ENCODE data around the gene ABHD2.
A peak's percentile ranks its signal among the peaks of the same experiment; 100 is the strongest.
"Not testable (repeated sequence)": the region's sequence is repeated elsewhere in the genome, so short reads cannot be mapped to it uniquely, and the experiment has no call there.

ABHD2 gene

DNA sequence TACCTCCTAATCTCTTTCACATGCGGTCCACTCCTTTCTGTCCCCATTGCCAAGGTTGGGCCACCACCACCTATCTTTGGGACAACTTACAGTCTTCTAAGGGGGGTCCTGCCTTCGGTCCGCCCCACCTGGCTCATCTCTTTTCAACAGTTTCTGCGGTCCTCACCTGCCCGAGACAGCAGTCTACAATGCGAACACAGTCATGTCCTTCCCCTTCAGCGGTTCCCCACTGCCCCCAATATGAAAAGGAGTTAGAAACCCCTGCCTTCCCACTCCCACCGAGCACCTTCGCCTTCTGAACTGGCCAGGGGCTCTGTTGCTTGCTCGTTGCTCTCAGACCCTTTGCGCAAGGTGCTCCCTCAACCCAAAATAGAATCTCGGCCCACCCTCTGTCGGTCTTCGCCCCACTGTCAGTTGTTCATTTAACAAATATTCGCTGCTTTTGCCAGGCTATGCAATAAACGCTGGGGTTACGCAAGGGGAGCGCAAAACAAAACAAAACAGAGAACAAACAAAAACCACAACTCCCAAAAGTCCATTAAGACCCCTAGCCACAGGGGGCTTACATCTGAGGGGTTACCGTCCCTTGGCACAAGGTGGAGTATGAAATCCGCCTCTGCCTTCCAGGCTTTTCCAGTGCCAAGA, 154.9 kb downstream of the ABHD2 start:
- DNase-seq, result no peak

DNA sequence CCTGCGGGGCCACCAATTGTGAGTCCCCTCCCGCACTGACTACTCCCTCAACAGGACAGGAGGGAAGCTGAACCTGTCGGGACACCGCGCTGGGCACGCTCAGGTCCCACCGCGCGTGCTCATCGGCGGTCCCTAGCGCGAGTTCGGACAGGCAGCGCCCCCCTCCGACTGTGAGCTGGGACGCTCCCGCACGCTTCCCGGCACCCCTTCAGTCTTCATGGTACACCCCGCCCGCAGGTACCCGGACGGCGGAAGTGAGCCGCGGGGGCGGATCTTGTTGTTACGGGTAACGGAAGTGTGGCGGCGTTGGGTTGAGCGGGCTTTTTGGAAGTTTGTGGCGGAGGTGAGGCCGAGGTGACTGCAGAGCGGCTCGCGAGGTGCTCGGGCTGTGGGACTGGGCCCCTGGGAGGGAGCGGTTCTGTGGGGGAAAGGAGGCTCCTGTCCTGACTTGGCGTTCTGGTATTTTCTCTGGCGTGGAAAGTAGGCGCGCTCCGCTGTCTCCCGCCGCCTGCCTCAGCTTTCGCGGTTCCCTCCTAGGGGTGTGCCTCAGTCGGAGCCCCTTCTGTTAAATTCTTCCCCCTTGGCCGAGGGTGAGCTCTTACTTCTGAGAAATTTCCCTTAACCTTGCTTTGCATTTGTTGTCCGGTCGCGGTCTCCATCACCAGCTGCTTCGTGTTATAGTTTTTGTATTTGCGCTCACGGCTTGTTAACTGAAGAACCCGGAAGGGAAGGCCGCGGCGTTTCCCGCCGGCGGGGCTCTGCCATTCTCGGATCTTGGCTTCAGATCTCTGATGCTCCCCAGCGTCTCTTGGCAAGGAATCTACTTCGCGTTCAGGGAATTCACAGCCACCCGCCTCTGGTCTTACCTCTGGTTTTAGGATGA, 155.7 kb downstream of the ABHD2 start, which contains the start of gene FANCI:
FANCI (plus strand) TSS at position 289 of the 883 bp plus-strand sequence. CDS start 3,669 bp downstream, outside the sequence.
- DNase-seq, result peak; percentile 71

DNA sequence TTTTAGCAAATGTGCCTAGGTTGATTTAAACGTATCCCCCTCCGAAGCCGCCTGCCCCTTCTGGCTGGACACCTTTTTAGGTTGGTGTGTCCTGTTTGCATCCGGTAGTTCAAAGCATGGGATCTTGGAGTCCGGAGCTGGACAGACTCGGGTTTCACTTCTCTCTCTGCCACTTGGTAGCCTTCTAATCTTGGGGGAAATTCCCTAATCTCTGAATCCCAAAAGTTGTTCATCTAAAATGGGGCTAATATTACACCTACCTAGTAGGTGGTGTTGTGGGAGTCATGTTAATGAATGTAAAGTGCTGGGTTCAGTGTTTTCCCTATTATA, 156.3 kb downstream of the ABHD2 start:
- DNase-seq, result no peak

DNA sequence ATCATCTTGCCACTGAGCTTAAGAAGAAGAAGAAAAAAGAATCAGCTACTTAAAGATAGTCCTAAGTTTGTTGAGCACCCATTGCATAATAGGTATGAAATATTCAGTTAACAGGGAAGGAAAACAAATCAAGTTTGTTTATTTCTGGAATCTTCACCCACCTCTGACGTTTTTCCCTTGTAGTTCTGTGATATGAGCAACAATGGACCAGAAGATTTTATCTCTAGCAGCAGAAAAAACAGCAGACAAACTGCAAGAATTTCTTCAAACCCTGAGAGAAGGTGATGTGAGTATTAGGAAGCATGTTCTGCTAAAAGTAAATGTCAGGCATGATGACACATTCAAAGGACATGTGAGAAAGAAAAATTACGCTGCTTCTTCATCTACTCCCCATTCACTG, 159.2 kb downstream of the ABHD2 start:
- DNase-seq, result no peak

DNA sequence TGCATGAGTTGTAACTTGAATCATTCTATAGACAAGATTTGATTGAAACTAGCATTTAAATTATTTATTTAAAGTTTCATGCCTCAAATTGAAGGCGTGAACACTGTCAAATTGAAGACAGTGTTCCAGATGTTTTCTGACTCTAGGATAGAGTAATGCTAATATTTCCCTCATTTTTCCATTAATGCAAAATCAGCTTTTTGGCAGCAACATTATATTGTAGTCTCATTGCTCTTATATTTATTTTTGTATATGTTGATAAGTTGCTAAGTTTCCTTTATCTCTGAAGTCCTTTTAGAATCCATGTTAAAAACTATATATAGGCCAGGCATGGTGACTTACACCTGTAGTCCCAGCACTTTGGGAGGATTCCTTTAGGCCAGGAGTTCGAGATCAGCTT, 160.3 kb downstream of the ABHD2 start:
- no peak for DNase-seq

DNA sequence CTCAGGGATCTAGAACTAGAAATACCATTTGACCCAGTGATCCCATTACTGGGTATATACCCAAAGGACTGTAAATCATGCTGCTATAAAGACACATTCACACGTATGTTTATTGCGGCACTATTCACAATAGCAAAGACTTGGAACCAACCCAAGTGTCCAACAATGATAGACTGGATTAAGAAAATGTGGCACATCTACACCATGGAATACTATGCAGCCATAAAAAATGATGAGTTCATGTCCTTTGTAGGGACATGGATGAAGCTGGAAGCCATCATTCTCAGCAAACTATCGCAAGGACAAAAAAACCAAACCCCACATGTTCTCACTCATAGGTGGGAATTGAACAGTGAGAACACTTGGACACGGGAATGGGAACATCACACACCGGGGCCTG, 161.9 kb downstream of the ABHD2 start:
- not testable (repeated sequence) for DNase-seq
